GM21390 (cell line): ENCODE results near the gene RHBDD3.
"Not testable (repeated sequence)": the region's sequence is repeated elsewhere in the genome, so short reads cannot be mapped to it uniquely, and the experiment has no call there.

Source experiments
- ATAC-seq: cut with Tn5 transposase; IDR thresholded peaks from one replicate; pipeline ENCODE4 v1.9.1; 2021; ENCODE audit not compliant: unreplicated experiment

RHBDD3 gene

DNA sequence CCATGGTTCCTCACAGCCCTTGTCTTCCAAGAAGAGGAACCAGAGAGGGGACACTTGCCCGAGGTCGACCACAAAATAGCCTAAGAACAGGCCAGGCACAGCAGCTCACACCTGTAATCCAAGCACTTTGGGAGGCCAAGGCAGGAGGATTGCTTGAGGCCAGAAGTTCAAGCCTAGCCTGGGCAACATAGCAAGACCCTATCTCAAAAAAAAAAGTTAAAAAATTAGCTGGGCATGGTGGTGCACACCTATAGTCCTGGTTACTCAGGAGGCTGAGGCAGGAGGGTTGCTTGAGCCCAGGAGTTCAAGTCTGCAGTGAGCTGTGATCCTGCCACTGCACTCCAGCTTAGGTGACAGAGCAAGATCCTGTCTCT is 48.4 kb downstream of the RHBDD3 start:
- not testable (repeated sequence) for ATAC-seq

GRCh38 chr22:29218758-29219408 is 48.9 kb downstream of the RHBDD3 start:
- no peak for ATAC-seq

- ATAC-seq: no peak
Measured at GRCh38 chr22:29217827-29218757, 49.7 kb downstream of the RHBDD3 start.

DNA sequence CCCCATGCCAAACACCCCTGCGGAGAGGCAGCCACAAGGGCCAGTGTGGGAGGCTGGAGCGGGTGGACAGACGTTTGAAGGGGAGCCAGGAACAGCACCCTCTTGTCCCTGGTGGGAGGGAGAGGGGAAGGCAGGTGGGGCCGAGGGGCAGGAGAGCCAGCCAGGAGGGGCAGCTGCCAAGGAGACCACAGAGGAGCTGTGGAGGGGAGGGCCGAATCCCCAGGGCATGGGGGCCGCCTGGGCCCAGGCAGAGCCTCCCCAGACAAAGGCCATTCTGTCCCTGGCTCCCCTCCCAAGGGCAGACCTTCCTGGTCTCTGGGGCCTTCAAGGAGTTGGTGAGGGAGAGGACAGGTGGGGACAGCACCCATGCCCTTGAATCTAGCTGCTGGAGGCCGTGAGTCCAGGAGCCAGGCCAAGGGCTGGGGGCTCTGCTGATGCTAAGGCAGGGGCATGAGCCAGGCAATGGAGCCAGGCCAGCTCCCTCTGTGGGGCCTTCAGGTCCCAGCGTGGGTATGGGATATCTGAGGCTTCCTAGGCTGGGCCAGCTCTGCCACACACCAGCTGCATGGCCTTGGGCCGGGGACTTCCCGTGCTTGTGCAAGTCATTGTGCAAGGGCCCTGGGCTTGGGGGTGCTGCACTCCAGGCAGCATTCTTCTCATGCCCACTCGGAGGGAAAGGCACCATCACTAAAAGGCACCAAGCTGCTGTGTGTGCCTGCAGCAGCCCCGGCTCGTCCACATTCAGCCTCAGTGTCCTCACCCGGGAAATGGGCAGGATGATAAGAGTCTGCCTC is 50.7 kb downstream of the RHBDD3 start:
- ATAC-seq: no peak

DNA sequence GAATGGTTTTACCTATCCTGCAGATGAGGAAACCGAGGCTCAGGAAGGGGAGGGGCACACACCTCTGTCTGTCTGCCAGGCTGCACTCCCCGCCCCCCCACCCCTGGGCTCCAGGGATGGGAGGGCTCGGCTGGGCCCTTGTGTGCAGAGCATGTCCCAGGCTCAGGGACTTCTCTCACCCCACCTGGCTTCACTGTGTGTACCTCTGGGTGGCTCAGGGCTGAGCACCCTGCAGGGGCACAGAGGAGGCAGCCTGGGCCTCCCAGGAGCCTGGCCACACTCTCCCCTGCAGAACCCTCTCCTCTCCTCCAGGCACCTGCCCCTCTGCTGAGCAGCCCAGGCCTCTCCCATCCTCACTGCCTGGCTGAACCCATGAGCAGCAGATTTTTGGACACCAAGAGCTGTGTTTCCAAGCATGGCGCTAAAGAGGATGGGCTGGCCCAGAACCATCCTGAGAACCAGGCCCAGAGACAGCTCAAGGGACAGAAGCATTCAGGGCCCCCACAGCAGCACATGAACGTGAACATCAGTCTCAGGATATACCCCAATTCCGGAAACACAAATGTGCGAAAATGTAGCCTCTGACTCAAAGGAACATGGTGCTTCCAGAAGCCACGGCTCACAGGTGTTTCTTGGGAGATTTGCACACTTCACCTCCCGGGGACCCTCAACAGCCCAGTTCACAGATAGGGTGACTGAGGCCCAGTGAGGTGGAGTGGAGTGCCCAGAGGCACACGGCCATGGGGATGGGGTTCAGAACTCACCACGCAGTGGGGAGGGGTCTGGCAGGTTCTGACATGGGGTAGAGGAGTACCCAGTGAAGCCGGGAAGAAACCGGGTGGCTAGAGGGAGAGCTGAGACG is 51.5 kb downstream of the RHBDD3 start:
- ATAC-seq: no peak

DNA sequence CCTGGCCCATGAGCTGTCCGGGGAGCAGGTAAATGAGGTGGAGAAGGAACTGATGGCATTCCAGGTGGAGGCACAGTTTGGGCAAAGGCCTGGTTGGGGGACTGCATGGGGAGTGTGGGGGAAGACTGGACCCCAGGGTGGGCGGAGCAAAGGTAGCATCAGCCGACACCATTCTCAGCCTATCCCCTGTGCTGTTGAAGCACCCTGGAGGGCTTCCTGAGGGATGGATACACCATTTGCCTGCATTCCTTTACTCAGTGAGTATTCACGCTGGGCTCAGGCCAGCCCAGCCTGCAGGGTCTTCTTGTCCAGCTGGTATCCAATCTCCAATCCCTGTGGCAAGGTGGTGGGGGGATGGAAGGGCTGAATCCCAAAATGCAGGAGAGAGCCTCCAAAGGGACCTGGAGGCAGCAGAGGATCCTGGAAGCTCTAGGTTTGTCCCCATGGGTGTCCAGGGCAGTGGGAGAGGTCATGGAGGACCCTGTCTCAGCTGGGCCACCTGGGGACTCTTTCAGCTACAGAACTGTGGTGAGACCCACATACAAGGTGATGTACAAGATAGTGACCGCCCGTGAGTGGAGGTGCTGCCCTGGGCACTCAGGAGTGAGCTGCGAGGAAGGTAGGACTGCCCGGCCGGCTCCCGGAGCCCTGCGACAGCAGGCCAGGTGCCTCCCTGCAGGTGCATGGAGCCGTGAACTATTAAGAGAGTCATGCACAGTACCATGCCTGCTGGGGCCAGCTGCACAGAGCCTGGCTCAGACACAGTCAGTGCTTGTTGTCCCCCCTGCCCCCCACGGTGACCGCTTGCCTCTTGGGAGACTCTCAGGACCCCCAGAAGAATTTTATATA is 52.5 kb downstream of the RHBDD3 start:
- ATAC-seq: no peak

DNA sequence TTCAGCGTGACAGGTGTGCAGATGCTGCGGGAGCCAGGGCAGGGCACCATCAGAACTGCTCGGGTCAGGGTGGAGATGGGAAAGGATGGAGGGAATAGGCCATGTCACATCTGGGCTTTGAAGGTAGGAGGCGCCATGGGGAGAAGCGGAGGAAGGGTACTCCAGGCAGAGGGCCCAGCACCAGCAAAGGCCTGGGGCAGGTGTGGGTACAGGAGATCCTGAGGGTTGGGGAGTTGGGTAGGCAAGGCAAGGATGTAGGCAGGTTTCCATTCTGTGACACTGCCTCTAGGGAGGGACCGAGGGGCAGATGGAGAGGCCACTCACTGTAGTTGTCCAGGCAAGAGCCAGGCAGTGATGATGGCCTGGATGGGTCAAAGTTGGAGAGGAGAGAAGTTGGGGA is 53.5 kb downstream of the RHBDD3 start:
- ATAC-seq: no peak

DNA sequence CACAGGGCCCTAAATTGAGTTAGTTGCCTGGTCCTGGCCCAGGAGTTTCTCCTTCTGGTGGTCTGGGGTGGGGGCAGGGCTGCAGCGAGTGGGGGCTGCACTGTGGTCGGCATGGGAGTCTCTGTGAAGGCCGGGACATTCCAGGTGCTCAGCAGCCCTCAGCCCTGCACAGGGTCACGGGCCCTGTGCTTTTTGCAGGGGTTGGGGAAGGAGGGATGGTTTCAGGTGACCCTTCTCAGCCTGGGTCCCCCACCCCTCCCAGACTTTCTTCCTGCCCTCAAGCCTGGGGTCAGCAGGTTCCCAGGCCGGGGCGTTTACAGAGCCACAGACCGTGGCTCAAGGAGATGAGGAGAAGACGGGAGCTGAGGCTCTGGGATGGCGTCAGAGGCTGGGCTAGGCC is 54.3 kb downstream of the RHBDD3 start:
- no peak for ATAC-seq

DNA sequence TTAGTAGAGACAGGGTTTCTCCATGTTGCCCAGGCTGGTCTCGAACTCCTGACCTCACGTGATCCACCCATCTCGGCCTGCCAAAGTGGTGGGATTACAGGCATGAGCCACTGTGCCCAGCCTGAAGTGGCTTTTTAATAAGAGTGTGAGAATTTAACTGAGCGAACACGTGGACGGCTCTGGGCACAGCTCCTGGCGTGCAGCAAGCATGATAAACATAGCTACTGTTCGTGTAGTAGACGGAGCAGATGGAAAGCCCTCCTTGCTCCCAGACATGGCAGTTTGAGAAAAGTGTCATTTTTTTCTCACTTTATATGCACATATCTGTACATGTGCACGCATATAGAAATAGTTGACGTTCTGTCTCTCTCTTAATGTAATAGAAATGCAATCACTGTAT is 55.0 kb downstream of the RHBDD3 start:
- ATAC-seq: no peak

- ATAC-seq: no peak
Measured at GRCh38 chr22:29211466-29211865, 56.3 kb downstream of the RHBDD3 start.

- ATAC-seq: no peak
Measured at GRCh38 chr22:29211066-29211465, 56.7 kb downstream of the RHBDD3 start.
